A549 treated with dexamethasone at 1 μM for 4 hours (cell line): ENCODE results near the gene ELANE. TPM values are rescaled to one million over a fixed set of nuclear protein-coding genes. Genes with fewer than 3 reads are reported as not detected.

Experiments
- total RNA-seq: library from RNA; stranded (reverse); fragments of 200-300 nt; extraction: Qiagen RNA extraction; gene quantifications from 5 replicates; pipeline ENCODE4 v1.2.3, GENCODE V29; 2022

The ELANE gene
- total RNA-seq = 0.09 to 0.23 TPM (median 0.17 TPM) in 4 of 5 replicates, not detected in the other

GRCh38 chr19:852136-853013 is at the start of gene ELANE:
Gene ELANE (plus strand): TSS chr19:852303. CDS start chr19:852329, 26 bp downstream.

GRCh38 chr19:821825-822503 is 30.1 kb upstream of the ELANE start, which contains the start of gene PLPPR3:
Gene PLPPR3 (minus strand): TSS chr19:821955. CDS start chr19:821559, 396 bp downstream.

GRCh38 chr19:827710-828321 is 24.3 kb upstream of the ELANE start, which contains the start of gene AZU1:
Gene AZU1 (plus strand): TSS chr19:827837. CDS start chr19:827847, 10 bp downstream.

GRCh38 chr19:840519-841206 is 11.4 kb upstream of the ELANE start, which contains the start of gene PRTN3:
Gene PRTN3 (plus strand): TSS chr19:840999. CDS start chr19:841009, 10 bp downstream.

GRCh38 chr19:858868-859843 is 7.1 kb downstream of the ELANE start, which contains the start of gene CFD:
Gene CFD (plus strand): TSS chr19:859664. CDS start chr19:859690, 26 bp downstream.

GRCh38 chr19:892894-893689 is 41.0 kb downstream of the ELANE start, which contains the start of the genes MED16 and RNU6-9:
Gene MED16 (minus strand): TSS chr19:893187. CDS start chr19:891131, 2,056 bp downstream.
Gene RNU6-9 (plus strand): TSS chr19:893484.

Other genes starting within 250 kb of the ELANE start
- gene POLRMT, start 218.8 kb upstream of the ELANE start, total RNA-seq = 68.6 to 97.5 TPM (median 89.4 TPM) in 5 replicates
- gene FGF22, start 212.4 kb upstream of the ELANE start, total RNA-seq = 0.26 to 0.68 TPM (median 0.39 TPM) in 5 replicates
- 48.1 to 71.4 TPM (median 68.3 TPM) in 5 replicates for gene RNF126, start 189.1 kb upstream of the ELANE start, total RNA-seq
- gene FSTL3, start 175.9 kb upstream of the ELANE start, total RNA-seq = 215 to 309 TPM (median 261 TPM) in 5 replicates
- gene PRSS57, start 156.9 kb upstream of the ELANE start, total RNA-seq = 0.14 TPM in 1 of 5 replicates, not detected in the others
- gene PALM, start 143.4 kb upstream of the ELANE start, total RNA-seq = 11.0 to 17.2 TPM (median 15.6 TPM) in 5 replicates
- gene MISP, start 101.2 kb upstream of the ELANE start, total RNA-seq = 60.7 to 84.1 TPM (median 81.1 TPM) in 5 replicates
- 179 to 224 TPM (median 212 TPM) in 5 replicates for gene PTBP1, start 54.9 kb upstream of the ELANE start, total RNA-seq
- 2.6 to 5.1 TPM (median 3.6 TPM) in 5 replicates for gene PLPPR3, start 30.3 kb upstream of the ELANE start, total RNA-seq
- 0.20 to 0.28 TPM (median 0.24 TPM) in 4 of 5 replicates, not detected in the other for gene AZU1, start 24.5 kb upstream of the ELANE start, total RNA-seq
- gene PRTN3, start 11.3 kb upstream of the ELANE start, total RNA-seq = 0.17 to 0.66 TPM (median 0.42 TPM) in 5 replicates
- 10.1 to 20.7 TPM (median 16.8 TPM) in 5 replicates for gene CFD, start 7.4 kb downstream of the ELANE start, total RNA-seq
- 12.6 to 23.8 TPM (median 22.5 TPM) in 5 replicates for gene MED16, start 40.9 kb downstream of the ELANE start, total RNA-seq
- gene RNU6-9, start 41.2 kb downstream of the ELANE start, total RNA-seq = not detected in 5 replicates
- gene R3HDM4, start 60.9 kb downstream of the ELANE start, total RNA-seq = 24.0 to 40.9 TPM (median 35.3 TPM) in 5 replicates
- gene KISS1R, start 65.0 kb downstream of the ELANE start, total RNA-seq = 0.19 to 0.43 TPM (median 0.21 TPM) in 5 replicates
- gene ARID3A, start 73.7 kb downstream of the ELANE start, total RNA-seq = 2.8 to 6.6 TPM (median 5.6 TPM) in 5 replicates
- 39.8 to 62.3 TPM (median 57.5 TPM) in 5 replicates for gene WDR18, start 132.0 kb downstream of the ELANE start, total RNA-seq
- 1.7 to 3.9 TPM (median 3.0 TPM) in 5 replicates for gene GRIN3B, start 148.1 kb downstream of the ELANE start, total RNA-seq
- gene TMEM259, start 168.8 kb downstream of the ELANE start, total RNA-seq = 62.1 to 144 TPM (median 130 TPM) in 5 replicates
- not detected in 5 replicates for gene RNU6-2, start 169.2 kb downstream of the ELANE start, total RNA-seq
- gene CNN2, start 174.3 kb downstream of the ELANE start, total RNA-seq = 93.3 to 117 TPM (median 109 TPM) in 5 replicates
- gene ABCA7, start 187.8 kb downstream of the ELANE start, total RNA-seq = 11.1 to 20.7 TPM (median 16.9 TPM) in 5 replicates
- gene ARHGAP45, start 214.9 kb downstream of the ELANE start, total RNA-seq = 2.8 to 6.4 TPM (median 5.2 TPM) in 5 replicates
- gene POLR2E, start 243.1 kb downstream of the ELANE start, total RNA-seq = 202 to 261 TPM (median 248 TPM) in 5 replicates